Tibial nerve (tissue), 3 donors: Measurements from ENCODE around the gene SPEN.

Experiments used
- POLR2A ChIP-seq, 2 donors: fragments of 450-650 bp; IDR thresholded peaks; one replicate each; pipeline ENCODE4 v1.6.1; 2017; ENCODE audit warnings: antibody characterized with exemption in 2 of 2, mild to moderate bottlenecking in 2 of 2, moderate library complexity in 2 of 2
- TF ChIP-seq, protein P1 (sequence below), 5 experiments: fragments of 200-600 bp in 3 of 5; fragments of 450-650 bp in 2 of 5; sonication (generic) in 3 of 5; IDR thresholded peaks; one replicate each; pipeline ENCODE4 v1.5.1; 2016 to 2019; ENCODE audit warnings: antibody characterized with exemption in 5 of 5, mild to moderate bottlenecking in 3 of 5, moderate library complexity in 2 of 5

DNA sequence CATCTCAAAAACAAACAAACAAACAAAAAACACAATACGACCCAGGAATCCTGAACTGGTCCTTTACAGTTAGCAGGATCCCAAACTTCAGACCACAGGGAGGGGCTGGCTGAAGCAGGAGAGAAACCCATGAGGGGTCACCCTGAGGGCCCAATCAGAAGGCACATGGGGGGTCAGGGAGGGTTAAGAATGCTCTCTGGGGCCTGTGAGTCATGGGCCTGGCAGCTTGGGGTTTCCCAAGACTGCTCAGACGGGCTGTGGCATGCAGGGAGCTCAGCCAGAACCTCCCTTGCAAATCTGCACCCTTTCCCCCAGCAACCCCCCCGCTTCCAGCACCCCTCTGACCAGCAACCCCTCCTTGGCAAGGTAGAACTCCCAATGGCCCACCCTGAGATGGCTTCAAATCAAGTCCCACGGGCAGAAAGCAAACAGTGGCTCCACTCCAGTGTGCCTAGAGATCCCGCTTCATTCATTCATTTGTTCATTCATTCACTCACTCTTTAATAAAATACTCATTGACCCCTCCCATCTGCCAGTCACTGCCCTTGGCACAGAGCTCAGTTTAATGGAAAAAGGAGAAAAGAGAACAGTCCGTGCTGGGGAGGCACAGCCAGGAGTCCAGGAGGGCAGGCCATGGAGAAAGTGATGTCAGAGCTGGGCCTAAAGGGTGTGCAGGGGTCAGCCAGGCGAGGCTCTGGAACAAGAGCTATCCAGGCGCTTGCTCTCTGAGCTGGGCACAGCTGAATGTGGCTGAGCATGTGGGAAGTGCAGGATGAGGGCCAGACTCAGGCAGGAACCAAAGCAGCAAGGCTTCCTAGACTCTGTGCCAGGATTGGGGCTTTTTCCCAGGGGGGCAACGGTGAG, 48.3 kb upstream of the SPEN start:
- TF ChIP-seq, protein P1, sequence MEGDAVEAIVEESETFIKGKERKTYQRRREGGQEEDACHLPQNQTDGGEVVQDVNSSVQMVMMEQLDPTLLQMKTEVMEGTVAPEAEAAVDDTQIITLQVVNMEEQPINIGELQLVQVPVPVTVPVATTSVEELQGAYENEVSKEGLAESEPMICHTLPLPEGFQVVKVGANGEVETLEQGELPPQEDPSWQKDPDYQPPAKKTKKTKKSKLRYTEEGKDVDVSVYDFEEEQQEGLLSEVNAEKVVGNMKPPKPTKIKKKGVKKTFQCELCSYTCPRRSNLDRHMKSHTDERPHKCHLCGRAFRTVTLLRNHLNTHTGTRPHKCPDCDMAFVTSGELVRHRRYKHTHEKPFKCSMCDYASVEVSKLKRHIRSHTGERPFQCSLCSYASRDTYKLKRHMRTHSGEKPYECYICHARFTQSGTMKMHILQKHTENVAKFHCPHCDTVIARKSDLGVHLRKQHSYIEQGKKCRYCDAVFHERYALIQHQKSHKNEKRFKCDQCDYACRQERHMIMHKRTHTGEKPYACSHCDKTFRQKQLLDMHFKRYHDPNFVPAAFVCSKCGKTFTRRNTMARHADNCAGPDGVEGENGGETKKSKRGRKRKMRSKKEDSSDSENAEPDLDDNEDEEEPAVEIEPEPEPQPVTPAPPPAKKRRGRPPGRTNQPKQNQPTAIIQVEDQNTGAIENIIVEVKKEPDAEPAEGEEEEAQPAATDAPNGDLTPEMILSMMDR (IDR thresholded peaks at IDR 0.05), result no peak
- TF ChIP-seq POLR2A (IDR thresholded peaks at IDR 0.05), result no peak
